Measurements from ENCODE around the gene CD99L2. TPM values are rescaled to one million over a fixed set of nuclear protein-coding genes. Genes with fewer than 3 reads are reported as not detected.

Gene CD99L2
- total RNA-seq, 4 donors from 2014 or later, result 49.7 to 78.7 (median 58.1) TPM

DNA sequence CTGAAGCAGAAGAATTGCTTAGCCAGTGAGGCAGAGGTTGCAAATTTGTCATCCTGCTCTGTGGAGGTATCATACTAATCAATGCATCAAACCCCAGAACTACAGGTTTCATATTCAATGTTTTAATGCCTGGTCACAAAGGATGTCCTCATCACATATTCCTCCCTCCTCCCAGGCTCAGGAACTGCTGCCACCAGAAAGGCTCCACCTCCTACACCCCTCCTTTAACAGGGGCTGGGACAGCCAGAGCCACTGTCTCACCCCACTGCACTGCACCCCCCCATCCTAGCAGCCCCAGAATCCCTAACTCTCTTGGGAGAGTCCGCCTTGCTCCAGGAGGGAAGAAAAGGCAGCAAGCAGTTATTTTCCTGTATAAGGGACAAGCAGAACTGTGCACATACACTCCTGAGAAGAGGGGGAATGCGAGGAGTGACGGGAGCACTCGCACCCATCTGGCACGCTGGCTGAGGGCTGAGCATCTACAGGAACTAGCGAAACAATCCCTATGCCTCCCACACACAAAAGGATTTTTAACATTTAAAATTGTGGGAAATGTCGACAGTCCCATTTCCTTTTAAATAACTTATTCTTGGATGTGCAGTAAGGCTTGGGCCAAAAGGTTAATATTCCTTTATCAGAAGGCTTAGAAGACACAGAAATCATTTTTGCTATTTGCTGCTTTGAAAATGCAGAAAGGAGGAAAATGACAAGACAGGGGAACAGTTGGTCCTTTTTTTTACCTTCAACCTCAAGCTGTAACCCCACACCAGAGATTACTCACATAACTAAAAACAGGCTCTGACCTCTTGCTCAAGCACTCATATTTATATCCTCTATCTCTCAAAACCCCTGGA is 27.8 kb downstream of the CD99L2 start:
- TF ChIP-seq, protein P1, sequence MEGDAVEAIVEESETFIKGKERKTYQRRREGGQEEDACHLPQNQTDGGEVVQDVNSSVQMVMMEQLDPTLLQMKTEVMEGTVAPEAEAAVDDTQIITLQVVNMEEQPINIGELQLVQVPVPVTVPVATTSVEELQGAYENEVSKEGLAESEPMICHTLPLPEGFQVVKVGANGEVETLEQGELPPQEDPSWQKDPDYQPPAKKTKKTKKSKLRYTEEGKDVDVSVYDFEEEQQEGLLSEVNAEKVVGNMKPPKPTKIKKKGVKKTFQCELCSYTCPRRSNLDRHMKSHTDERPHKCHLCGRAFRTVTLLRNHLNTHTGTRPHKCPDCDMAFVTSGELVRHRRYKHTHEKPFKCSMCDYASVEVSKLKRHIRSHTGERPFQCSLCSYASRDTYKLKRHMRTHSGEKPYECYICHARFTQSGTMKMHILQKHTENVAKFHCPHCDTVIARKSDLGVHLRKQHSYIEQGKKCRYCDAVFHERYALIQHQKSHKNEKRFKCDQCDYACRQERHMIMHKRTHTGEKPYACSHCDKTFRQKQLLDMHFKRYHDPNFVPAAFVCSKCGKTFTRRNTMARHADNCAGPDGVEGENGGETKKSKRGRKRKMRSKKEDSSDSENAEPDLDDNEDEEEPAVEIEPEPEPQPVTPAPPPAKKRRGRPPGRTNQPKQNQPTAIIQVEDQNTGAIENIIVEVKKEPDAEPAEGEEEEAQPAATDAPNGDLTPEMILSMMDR (IDR thresholded peaks at IDR 0.05), result no peak
- DNase-seq (ENCODE audit: low spot score) (no peak), ATAC-seq (ENCODE audit: low FRiP score) (peak; percentile 53)

DNA sequence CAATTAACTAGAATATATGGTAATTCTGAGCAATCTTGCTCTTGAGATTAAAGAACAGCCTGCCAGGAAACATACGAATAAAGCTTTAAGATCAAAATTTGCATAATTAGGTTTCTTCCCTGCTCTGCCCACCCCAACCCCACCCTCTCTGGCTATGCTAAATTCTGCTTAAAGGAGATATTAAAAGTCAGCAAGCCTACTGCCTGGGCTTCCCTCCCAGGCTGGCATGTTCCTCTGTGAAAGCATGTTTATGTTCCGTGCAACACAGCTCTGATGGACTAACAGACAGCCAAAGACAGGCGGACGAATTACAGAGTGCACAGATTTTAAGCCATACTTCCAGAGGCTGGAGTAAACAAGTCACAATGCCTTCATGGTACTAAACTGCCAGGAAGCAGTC is 28.4 kb downstream of the CD99L2 start:
- ATAC-seq (ENCODE audit: low FRiP score), result no peak
- TF ChIP-seq, protein P1 (IDR thresholded peaks at IDR 0.05), result no peak
- DNase-seq (ENCODE audit: low spot score), result no peak

DNA sequence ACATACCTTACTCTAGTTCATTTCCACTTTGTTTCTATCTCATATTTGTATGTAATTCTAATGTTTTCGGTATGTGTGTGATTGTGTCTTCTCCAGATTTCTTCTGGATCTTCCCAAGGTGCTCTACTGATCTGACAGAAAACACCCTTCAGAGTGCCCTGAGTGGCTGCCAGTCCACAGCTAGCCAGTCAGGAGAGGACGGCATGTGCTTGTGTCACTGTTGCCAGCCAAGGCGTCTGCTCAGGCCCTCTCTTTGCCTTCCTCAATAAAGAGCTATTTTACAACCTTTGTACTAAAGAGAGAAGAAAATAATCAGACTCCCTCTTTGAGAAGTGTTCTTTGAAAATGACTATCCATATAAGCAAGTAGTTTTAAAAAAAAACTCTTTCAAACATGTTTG is 29.0 kb downstream of the CD99L2 start:
- ATAC-seq (ENCODE audit: low FRiP score) (no peak), DNase-seq (ENCODE audit: low spot score) (no peak)
- TF ChIP-seq, protein P1 (IDR thresholded peaks at IDR 0.05), result no peak

DNA sequence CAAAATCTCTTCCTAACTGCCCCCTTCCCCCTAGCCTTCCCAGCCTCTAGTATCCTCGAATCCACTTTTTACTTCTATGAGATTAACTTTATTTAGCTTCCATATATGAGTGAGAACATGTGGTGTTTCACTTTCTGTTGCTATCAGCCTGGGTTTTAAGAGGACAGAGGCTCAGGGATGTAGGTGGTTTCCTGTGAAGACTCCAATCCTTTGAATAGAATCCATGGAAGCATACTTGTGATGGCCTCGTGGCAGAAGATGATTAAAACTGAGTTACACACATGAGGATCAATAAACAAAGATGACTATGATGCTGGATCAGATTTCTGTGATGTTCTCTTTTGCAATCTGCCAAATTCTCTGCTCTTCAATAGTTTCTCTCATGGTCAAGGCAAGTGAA is 29.8 kb downstream of the CD99L2 start:
- ATAC-seq (ENCODE audit: low FRiP score) (no peak), DNase-seq (ENCODE audit: low spot score) (no peak)
- TF ChIP-seq, protein P1 (IDR thresholded peaks at IDR 0.05), result no peak

DNA sequence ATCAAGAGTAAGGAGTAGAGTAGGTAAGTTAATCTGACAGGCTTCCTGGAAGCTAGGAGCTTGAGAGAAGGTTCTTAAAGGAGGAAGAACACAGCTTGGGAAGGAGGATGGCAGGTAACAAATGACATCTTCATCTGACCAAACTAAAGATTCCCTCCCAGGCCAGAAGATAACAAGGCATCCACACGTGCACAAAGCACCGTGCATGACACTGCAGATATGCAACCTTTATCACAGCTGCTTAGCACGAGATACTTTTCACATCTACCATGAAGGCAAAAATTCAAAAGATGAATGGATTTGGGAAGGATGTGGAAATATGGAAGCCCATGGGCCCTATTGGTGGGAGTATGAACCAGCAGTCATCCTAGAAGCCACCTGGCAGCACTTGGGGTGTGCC is 34.3 kb downstream of the CD99L2 start:
- ATAC-seq (ENCODE audit: low FRiP score) (no peak), DNase-seq (ENCODE audit: low spot score) (no peak)
- TF ChIP-seq, protein P1 (IDR thresholded peaks at IDR 0.05), result no peak

DNA sequence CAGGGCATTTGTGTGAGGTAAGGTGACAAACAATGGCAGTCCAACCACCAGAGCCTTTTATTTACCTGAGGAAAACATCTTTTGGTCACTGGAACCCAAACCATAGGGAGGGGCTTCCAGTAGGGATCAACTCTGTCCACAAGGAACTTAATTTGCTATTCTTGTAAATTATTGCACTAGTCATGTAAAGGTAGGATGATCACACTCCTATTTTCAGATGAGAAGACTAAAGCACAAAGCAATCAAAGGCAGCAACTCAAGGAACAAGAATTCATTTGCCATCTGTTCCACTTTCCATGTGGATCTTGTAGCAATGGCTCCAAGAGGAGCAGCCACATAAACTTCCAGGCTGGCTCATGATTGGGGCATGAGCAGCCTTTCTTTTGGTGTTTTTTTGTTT is 35.3 kb downstream of the CD99L2 start:
- ATAC-seq (ENCODE audit: low FRiP score), result no peak
- DNase-seq (ENCODE audit: low spot score), result no peak
- TF ChIP-seq, protein P1 (IDR thresholded peaks at IDR 0.05), result no peak

DNA sequence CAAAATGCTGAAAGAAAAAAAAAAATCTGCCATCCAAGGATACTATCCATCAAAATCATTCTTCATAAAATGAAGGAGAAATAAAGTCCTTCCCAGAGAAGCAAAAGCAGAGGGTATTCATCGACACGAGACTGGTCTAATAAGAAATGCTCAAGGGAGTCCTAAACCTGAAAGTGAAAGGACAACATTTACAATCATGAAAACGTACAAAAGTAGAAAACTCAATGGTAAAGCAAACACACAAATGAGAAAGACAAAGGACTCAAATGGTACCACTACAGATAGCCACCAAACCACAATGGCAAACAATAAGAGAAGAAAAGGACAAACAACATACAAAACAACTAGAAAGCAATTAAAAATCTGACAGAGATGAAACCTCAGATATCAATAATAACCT is 41.0 kb downstream of the CD99L2 start:
- DNase-seq (ENCODE audit: low spot score) (no peak), ATAC-seq (ENCODE audit: low FRiP score) (no peak)
- TF ChIP-seq, protein P1 (IDR thresholded peaks at IDR 0.05), result no peak

All from omental fat pad (tissue), 4 donors.